Muscle layer of duodenum (tissue), 2 donors: Measurements from ENCODE around the gene RIMKLB.
"Not testable (repeated sequence)": the region's sequence is repeated elsewhere in the genome, so short reads cannot be mapped to it uniquely, and the experiment has no call there.

Source experiments
- H3K27ac ChIP-seq: one replicate; pipeline ENCODE4 v1.7.0; 2013; ENCODE audit warnings: mild to moderate bottlenecking, low read length
- H3K27me3 ChIP-seq: one replicate; pipeline ENCODE4 v1.7.0; 2013; ENCODE audit warnings: low read depth, mild to moderate bottlenecking, control low read depth, low read length
- H3K36me3 ChIP-seq, 2 donors: one replicate each; pipeline ENCODE4 v1.7.0; 2013; ENCODE audit warnings: low read length in 2 of 2, control low read depth in 1 of 2, mild to moderate bottlenecking in 1 of 2; ENCODE audit not compliant: insufficient read depth in 2 of 2, control insufficient read depth in 1 of 2
- H3K4me1 ChIP-seq, 2 donors: one replicate each; pipeline ENCODE4 v1.7.0; 2013; ENCODE audit warnings: low read length in 2 of 2, mild to moderate bottlenecking in 2 of 2, control low read depth in 1 of 2, moderate library complexity in 1 of 2; ENCODE audit not compliant: insufficient read depth in 2 of 2, control insufficient read depth in 1 of 2
- H3K4me3 ChIP-seq, 2 donors: one replicate each; pipeline ENCODE4 v1.7.0; 2013; ENCODE audit warnings: low read length in 2 of 2, low read depth in 1 of 2, mild to moderate bottlenecking in 1 of 2
- H3K9me3 ChIP-seq, 2 donors: one replicate each; pipeline ENCODE4 v1.7.0; 2013; ENCODE audit warnings: low read length in 2 of 2, control low read depth in 1 of 2, mild to moderate bottlenecking in 1 of 2; ENCODE audit not compliant: control insufficient read depth in 1 of 2
- donor health status: healthy.

Gene RIMKLB

GRCh38 chr12:8779862-8780261 lies 82.1 kb downstream of the RIMKLB start:
- Histone ChIP-seq H3K27ac (no peak overlapping the region), H3K4me3 (no peak overlapping the region), H3K9me3 (no peaks in the 10 kb centered on the region), H3K27me3 (no peaks in the 10 kb centered on the region), H3K36me3 (peaks cover 0 to 5% of the 10 kb centered on the region in 2 donors), H3K4me1 (peaks cover 0 to 6% of the 10 kb centered on the region in 2 donors)

- no peak overlapping the region for H3K27ac ChIP-seq
- no peak overlapping the region for H3K4me3 ChIP-seq
- peaks cover 0 to 5% of the 10 kb centered on the region in 2 donors for H3K36me3 ChIP-seq
- H3K9me3 ChIP-seq = no peaks in the 10 kb centered on the region
- no peaks in the 10 kb centered on the region for H3K27me3 ChIP-seq
- H3K4me1 ChIP-seq = peaks cover 0 to 6% of the 10 kb centered on the region in 2 donors
These were observed 82.6 kb downstream of the RIMKLB start for GRCh38 chr12:8780389-8780788.

- Histone ChIP-seq H3K27me3 (no peaks in the 10 kb centered on the region), H3K27ac (no peak overlapping the region)
These were observed 83.8 kb downstream of the RIMKLB start for GRCh38 chr12:8781381-8782127.

GRCh38 chr12:8784290-8784888 lies 86.6 kb downstream of the RIMKLB start:
- Histone ChIP-seq H3K27me3 (no peaks in the 10 kb centered on the region), H3K4me1 (peaks cover 0 to 6% of the 10 kb centered on the region in 2 donors), H3K4me3 (no peak overlapping the region), H3K9me3 (no peaks in the 10 kb centered on the region), H3K36me3 (peaks cover 0 to 5% of the 10 kb centered on the region in 2 donors), H3K27ac (no peak overlapping the region)

More at GRCh38 chr12:8781381-8782127, 83.8 kb downstream of the RIMKLB start:
- Histone ChIP-seq H3K4me3 (no peak overlapping the region), H3K9me3 (no peaks in the 10 kb centered on the region), H3K4me1 (peaks cover 0 to 6% of the 10 kb centered on the region in 2 donors), H3K36me3 (peaks cover 0 to 5% of the 10 kb centered on the region in 2 donors)

- Histone ChIP-seq H3K4me3 (no peak overlapping the region), H3K36me3 (peaks cover 0 to 5% of the 10 kb centered on the region in 2 donors), H3K27ac (no peak overlapping the region), H3K9me3 (no peaks in the 10 kb centered on the region), H3K4me1 (peaks cover 0 to 6% of the 10 kb centered on the region in 2 donors), H3K27me3 (no peaks in the 10 kb centered on the region)
These were observed 87.7 kb downstream of the RIMKLB start for GRCh38 chr12:8785499-8785898.

- not testable (repeated sequence) for H3K4me3 ChIP-seq, H3K9me3 ChIP-seq, H3K36me3 ChIP-seq, H3K4me1 ChIP-seq, H3K27ac ChIP-seq, H3K27me3 ChIP-seq
These were observed 89.4 kb downstream of the RIMKLB start for GRCh38 chr12:8787206-8787605.

- not testable (repeated sequence) for H3K36me3 ChIP-seq, H3K4me3 ChIP-seq, H3K9me3 ChIP-seq, H3K4me1 ChIP-seq, H3K27ac ChIP-seq, H3K27me3 ChIP-seq
These were observed 90.9 kb downstream of the RIMKLB start for GRCh38 chr12:8788706-8789105.

GRCh38 chr12:8789341-8790013 lies 91.7 kb downstream of the RIMKLB start:
- not testable (repeated sequence) for H3K27me3 ChIP-seq, H3K27ac ChIP-seq, H3K4me3 ChIP-seq, H3K9me3 ChIP-seq, H3K36me3 ChIP-seq, H3K4me1 ChIP-seq

- not testable (repeated sequence) for H3K27me3 ChIP-seq, H3K9me3 ChIP-seq, H3K4me1 ChIP-seq, H3K36me3 ChIP-seq, H3K27ac ChIP-seq, H3K4me3 ChIP-seq
These were observed 95.4 kb downstream of the RIMKLB start for GRCh38 chr12:8793226-8793625.

- H3K27me3 ChIP-seq, H3K4me1 ChIP-seq: not testable (repeated sequence)
These were observed 96.8 kb downstream of the RIMKLB start for GRCh38 chr12:8794611-8795010.

GRCh38 chr12:8796831-8797626 lies 99.2 kb downstream of the RIMKLB start:
- Histone ChIP-seq H3K27me3 (no peaks in the 10 kb centered on the region), H3K9me3 (no peaks in the 10 kb centered on the region), H3K4me1 (no peaks in the 10 kb centered on the region), H3K4me3 (no peak overlapping the region), H3K27ac (no peak overlapping the region), H3K36me3 (no peaks in the 10 kb centered on the region)

More at GRCh38 chr12:8794611-8795010, 96.8 kb downstream of the RIMKLB start:
- not testable (repeated sequence) for H3K4me3 ChIP-seq, H3K27ac ChIP-seq, H3K9me3 ChIP-seq, H3K36me3 ChIP-seq
